HG03432 (cell line): ENCODE measurements around the gene ATP5PB.

Experiments used
- ATAC-seq: cut with Tn5 transposase; IDR thresholded peaks from one replicate; pipeline ENCODE4 v1.9.1; 2021; ENCODE audit warnings: mild to moderate bottlenecking, moderate library complexity; ENCODE audit not compliant: unreplicated experiment

Gene ATP5PB

GRCh38 chr1:111504097-111504496, 54.8 kb downstream of the ATP5PB start:
- no peak for ATAC-seq

GRCh38 chr1:111505641-111506119, 56.4 kb downstream of the ATP5PB start:
- ATAC-seq, result peak; percentile 59

- no peak for ATAC-seq
These were observed 57.3 kb downstream of the ATP5PB start for GRCh38 chr1:111506561-111506960.

- ATAC-seq, result peak; percentile 59
These were observed 58.3 kb downstream of the ATP5PB start for GRCh38 chr1:111507411-111508201.

GRCh38 chr1:111509997-111510375, 60.7 kb downstream of the ATP5PB start:
- ATAC-seq, result no peak

GRCh38 chr1:111511370-111511769, 62.1 kb downstream of the ATP5PB start:
- ATAC-seq, result no peak
